HUDEP-2 (cell line): ENCODE data around the gene TYMS.
A peak's percentile ranks its signal among the peaks of the same experiment; 100 is the strongest.

Experiments used
- DNase-seq, 76 experiments: peaks; one replicate each; lab custom pipeline; 2025; ENCODE audit not compliant: unreplicated experiment in 76 of 76; lab: John Stamatoyannopoulos, UW

Gene TYMS

GRCh38 chr18:710418-711300, 53.2 kb downstream of the TYMS start:
- DNase-seq = peak in 4 of 76 experiments; percentile 0 to 28 (median 15)

DNA sequence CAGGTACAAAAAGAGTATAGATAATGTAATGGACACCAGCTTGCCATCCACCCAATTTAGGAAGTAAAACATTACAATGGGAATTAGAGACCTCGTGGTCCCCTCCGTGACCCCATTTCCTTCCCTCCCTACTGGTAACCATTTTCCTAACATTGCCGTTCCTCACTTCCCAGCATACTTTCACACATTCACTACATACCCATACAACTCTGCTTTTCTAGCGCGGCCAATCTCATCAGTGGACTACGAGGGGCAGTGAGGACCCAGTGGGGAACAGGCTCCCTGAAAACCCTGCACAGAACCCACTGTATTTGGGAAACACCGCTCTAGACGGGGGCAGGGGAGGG, 53.8 kb downstream of the TYMS start:
- DNase-seq = peak in 8 of 76 experiments; percentile 39 to 64 (median 56)

DNA sequence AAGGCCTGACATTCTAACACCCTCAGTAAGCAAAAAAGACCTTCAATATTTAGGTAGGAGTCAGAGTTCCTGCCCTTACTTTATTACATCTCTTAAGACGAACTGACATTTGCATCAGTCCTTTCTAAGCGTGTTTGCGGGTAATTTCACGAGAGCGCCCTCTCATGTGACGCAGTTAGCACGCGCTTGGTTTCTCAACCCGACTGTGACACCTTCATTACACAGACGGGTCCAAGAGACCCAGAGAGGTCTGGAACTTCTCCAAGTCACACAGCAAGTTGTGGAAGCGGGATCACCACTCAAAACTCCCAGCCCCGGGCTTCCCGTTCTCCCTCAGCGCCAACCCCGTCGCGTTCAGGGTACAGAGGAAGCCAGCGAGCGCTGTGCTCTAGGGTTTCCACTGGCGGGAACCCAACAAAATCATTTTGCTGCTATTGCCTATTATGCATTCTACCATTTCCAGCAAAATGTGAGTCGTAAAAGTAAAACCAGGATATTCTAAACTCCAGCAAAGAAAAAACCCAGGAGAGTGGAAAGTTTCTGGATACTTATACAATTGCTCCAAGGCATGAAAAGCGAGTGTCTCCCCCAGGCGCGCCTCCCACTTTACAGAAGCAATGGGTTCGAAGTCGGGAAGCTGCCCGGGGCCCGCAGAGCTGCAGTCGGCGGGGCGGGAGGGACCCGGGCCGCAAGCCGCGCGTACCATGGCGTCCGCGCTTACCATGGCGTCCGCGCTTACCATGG, 54.4 kb downstream of the TYMS start:
- DNase-seq = peak in 71 of 76 experiments; percentile 5 to 88 (median 46)

DNA sequence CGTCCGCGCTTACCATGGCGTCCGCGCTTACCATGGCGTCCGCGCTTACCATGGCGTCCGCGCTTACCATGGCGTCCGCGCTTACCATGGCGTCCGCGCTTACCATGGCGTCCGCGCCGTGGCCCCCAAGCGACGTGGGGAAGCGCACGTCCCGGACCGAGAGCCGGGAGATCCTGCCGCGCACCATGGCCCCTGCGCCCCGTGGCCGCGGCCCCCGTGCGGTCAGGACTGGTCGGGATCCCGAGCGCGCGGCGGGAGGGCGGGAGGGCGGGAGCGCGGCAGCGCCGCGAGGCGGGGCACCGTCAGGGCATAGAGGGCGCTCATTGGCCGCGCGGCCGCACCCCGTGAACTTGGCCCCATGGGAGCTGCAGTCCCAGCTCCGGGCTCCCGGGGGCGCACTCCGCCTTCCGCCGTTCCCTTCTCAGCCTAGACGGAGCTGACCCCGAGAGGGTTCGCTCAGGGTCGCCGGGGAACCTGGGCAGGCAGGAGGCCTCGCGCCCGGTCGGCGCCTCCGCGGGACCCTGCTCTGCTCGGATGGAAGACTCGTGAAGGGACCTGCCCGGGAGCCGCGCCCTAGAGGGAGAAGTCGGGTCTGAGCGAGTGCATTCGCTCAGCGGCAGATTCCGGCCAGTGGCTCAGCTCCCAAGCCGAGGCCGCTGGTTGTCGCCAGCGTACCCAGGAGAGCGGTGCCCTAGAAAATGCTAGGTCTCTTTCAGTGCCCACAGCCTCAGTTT, 55.1 kb downstream of the TYMS start, which contains the start of gene ENOSF1:
Gene ENOSF1, minus strand, starts transcription at position 230 of the 734 bp plus-strand sequence. Its CDS starts 43 bp downstream, at position 187.
- peak in 73 of 76 experiments; percentile 0 to 95 (median 68) for DNase-seq

DNA sequence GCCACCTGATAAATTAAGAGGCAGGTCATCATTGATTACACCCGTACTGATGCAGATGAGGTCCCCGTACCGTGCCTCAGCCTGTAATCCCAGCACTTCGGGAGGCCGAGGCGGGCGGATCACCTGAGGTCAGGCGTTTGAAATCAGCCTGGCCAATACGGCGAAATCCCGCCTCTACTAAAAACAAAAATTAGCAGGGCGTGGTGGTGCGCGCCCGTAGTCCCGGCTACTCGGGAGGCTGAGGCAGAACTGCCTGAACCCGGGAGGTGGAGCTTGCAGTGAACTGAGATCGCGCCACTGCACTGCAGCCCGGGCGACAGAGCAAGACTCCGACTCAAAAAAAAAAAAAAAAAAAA, 55.7 kb downstream of the TYMS start:
- no peak for DNase-seq

GRCh38 chr18:715626-716025, 58.2 kb downstream of the TYMS start:
- DNase-seq = no peak

DNA sequence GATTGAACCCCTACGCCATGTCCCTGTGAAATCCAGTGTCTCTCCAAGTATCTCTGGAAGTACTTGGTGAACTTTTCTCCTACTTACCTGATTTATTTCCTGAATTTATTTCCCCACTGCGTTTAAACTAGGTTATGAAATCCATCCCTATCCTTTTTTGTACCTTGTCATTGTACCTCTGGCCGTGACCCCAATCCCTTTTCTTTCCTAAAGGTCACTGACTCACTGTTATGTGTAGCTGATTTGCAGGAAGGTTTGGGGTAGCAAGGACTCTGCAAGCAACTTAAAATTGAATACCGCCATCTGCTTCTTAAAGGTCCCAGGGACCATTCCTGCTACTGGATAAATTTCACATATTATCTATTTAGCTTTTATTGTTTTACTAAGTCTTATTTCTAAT, 59.5 kb downstream of the TYMS start:
- no peak for DNase-seq
